Mucosa of descending colon (tissue), 3 donors: ENCODE results near the gene GRB7. TPM values are rescaled to one million over a fixed set of nuclear protein-coding genes. Genes with fewer than 3 reads are reported as not detected.
"Not testable (repeated sequence)": the region's sequence is repeated elsewhere in the genome, so short reads cannot be mapped to it uniquely, and the experiment has no call there.

Experiments
- ATAC-seq: fragments of 200-7000 bp; cut with Tn5 transposase; one replicate; pipeline ENCODE4 v1.9.1; 2020; ENCODE audit warnings: mild to moderate bottlenecking, moderate library complexity
- DNase-seq, 3 donors: peaks; one replicate each; pipeline ENCODE4 v3.0.0-alpha.2; 2020
- H3K36me3 ChIP-seq: fragments of 200-600 bp; one replicate; pipeline ENCODE4 v1.8.0; 2021; ENCODE audit warnings: low read depth, mild to moderate bottlenecking
- H3K4me1 ChIP-seq: fragments of 200-600 bp; one replicate; pipeline ENCODE4 v1.8.0; 2021; ENCODE audit warnings: low read depth, mild to moderate bottlenecking
- H3K4me3 ChIP-seq: fragments of 200-600 bp; one replicate; pipeline ENCODE4 v1.8.0; 2021; ENCODE audit warnings: mild to moderate bottlenecking
- H3K9me3 ChIP-seq: fragments of 200-600 bp; one replicate; pipeline ENCODE4 v1.8.0; 2021; ENCODE audit warnings: mild to moderate bottlenecking
- intact Hi-C, 2 donors: fragments of 100-400 bp; cut with DNase I in 1 of 2; cut with micrococcal nuclease in 1 of 2; formaldehyde crosslinking; loops; one replicate each; pipeline versions ENCODE4 v1.11.0 to v1.11.1; 2022; cut with DNase I, micrococcal nuclease
- total RNA-seq, 3 donors: library from RNA; stranded (reverse); fragmentation: NEBNext Ultra II Directional in 2 of 3; extraction: Animal tissue kit (Norgen Biotek cat#: 25700) in 2 of 3; gene quantifications; one replicate each; pipeline versions ENCODE4 v1.2.1 to v1.2.4, GENCODE V29; 2021 to 2023
- TF ChIP-seq, protein P1 (sequence below): fragments of 200-600 bp; IDR thresholded peaks from one replicate; pipeline ENCODE4 v1.8.0; 2022; ENCODE audit warnings: antibody characterized with exemption, mild to moderate bottlenecking
- donor health status: DM: no; HTN: no; CAD: no; lungs with moderate emphysema.
- donor health status: DM: no; HTN: no; CAD: no.
- donor health status: DM: no; HTN: yes; CAD: no.

GRB7 gene
- total RNA-seq, 3 donors from 2014 or later = 13.6 to 49.0 (median 28.0) TPM

DNA sequence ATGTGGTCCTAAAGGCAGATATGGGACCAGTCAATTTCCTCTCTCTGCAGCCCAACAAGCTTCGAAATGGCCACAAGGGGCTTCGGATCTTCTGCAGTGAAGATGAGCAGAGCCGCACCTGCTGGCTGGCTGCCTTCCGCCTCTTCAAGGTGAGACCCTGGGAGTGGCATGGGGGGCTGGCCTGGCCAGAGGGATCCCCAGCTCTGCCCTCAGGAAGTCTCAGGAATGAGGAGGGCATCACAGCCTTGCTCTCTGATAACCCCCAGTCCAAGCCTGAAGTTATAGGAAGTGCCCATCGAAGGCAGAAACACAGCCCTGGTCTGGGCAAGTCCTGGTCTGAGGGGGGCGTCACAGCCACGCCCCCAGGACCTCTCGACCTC, 7.1 kb downstream of the GRB7 start:
- Histone ChIP-seq H3K4me3 (no peak overlapping the region), H3K9me3 (no peaks in the 10 kb centered on the region), H3K36me3 (no peaks in the 10 kb centered on the region), H3K4me1 (peaks cover 12% of the 10 kb centered on the region)
- no peak for ATAC-seq
- TF ChIP-seq, protein P1, sequence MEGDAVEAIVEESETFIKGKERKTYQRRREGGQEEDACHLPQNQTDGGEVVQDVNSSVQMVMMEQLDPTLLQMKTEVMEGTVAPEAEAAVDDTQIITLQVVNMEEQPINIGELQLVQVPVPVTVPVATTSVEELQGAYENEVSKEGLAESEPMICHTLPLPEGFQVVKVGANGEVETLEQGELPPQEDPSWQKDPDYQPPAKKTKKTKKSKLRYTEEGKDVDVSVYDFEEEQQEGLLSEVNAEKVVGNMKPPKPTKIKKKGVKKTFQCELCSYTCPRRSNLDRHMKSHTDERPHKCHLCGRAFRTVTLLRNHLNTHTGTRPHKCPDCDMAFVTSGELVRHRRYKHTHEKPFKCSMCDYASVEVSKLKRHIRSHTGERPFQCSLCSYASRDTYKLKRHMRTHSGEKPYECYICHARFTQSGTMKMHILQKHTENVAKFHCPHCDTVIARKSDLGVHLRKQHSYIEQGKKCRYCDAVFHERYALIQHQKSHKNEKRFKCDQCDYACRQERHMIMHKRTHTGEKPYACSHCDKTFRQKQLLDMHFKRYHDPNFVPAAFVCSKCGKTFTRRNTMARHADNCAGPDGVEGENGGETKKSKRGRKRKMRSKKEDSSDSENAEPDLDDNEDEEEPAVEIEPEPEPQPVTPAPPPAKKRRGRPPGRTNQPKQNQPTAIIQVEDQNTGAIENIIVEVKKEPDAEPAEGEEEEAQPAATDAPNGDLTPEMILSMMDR = no peak
- DNase-seq = peak in 1 of 3 donors; percentile 13
- intact Hi-C loops = no loop called here

DNA sequence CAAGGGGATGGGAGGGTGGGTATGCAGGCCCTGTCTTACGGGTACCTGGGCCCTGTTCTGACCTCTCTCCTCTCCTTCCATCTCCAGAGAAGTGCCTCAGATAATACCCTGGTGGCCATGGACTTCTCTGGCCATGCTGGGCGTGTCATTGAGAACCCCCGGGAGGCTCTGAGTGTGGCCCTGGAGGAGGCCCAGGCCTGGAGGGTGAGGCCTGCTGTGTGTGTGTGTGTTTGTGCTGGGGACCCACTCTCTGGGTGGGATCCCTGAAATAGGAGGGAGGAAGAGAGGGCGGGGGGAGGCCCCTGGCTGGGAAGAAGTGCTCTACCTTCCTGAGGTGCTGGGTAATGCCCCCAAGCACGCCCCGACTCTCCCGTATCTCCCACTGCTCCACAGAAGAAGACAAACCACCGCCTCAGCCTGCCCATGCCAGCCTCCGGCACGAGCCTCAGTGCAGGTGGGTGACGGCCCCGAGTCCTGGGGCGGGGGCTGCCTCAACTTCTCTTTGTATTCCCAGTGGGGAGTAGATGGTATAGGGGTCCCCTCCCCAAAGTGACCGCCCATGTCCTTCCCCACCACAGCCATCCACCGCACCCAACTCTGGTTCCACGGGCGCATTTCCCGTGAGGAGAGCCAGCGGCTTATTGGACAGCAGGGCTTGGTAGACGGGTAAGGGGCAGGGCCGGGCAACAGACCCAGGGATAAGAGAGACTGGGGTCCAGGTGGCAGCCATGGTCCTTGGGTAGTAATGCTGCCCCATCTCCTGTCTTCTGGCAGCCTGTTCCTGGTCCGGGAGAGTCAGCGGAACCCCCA, 7.8 kb downstream of the GRB7 start:
- intact Hi-C loops = no loop called here
- ATAC-seq = no peak
- TF ChIP-seq, protein P1 = no peak

DNA sequence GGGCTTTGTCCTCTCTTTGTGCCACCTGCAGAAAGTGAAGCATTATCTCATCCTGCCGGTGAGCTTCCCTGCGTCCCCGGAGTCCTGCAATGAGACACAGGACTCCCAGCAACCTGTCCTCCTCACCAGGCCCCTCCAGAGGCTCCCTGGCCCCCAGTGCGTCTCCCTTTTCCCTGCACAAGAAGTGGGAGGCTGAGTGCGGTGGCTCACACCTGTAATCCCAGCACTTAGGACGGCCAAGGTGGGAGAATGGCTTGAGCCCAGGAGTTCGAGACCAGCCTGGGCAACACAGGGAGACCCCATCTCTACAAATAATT, 8.4 kb downstream of the GRB7 start:
- no peak for DNase-seq
- no peak overlapping the region for H3K4me3 ChIP-seq

More for the DNA sequence above, 7.8 kb downstream of the GRB7 start:
- Histone ChIP-seq H3K9me3 (no peaks in the 10 kb centered on the region), H3K36me3 (no peaks in the 10 kb centered on the region), H3K4me3 (no peak overlapping the region), H3K4me1 (peaks cover 9% of the 10 kb centered on the region)
- DNase-seq = no peak

DNA sequence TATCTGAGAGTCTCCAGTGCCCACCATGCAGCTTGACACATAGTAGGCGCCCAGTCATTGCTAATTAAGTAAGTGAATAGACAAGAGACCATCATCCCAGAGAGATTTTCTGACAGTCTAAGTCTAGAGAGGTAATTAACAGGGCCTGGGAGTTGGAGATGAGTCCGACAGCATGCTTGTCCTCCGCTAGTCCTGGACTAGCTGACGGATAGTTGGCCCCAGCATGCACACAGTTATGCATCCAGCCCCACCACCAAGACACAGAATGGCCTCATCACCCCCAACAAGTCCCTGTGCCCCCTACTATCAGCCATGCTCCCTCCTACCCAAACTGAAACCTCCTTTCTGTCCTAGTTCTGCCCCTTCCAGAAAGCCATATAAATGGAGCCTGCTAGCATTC, 10.0 kb downstream of the GRB7 start:
- Histone ChIP-seq H3K36me3 (no peaks in the 10 kb centered on the region), H3K4me3 (no peak overlapping the region), H3K9me3 (no peaks in the 10 kb centered on the region), H3K4me1 (peaks cover 4% of the 10 kb centered on the region)
- ATAC-seq = no peak
- DNase-seq = no peak
- intact Hi-C loops = no loop called here
- TF ChIP-seq, protein P1 = no peak

More for the DNA sequence above, 8.4 kb downstream of the GRB7 start:
- Histone ChIP-seq H3K36me3 (no peaks in the 10 kb centered on the region), H3K4me1 (peaks cover 4% of the 10 kb centered on the region), H3K9me3 (no peaks in the 10 kb centered on the region)
- intact Hi-C loops = no loop called here
- TF ChIP-seq, protein P1 = no peak
- no peak for ATAC-seq

DNA sequence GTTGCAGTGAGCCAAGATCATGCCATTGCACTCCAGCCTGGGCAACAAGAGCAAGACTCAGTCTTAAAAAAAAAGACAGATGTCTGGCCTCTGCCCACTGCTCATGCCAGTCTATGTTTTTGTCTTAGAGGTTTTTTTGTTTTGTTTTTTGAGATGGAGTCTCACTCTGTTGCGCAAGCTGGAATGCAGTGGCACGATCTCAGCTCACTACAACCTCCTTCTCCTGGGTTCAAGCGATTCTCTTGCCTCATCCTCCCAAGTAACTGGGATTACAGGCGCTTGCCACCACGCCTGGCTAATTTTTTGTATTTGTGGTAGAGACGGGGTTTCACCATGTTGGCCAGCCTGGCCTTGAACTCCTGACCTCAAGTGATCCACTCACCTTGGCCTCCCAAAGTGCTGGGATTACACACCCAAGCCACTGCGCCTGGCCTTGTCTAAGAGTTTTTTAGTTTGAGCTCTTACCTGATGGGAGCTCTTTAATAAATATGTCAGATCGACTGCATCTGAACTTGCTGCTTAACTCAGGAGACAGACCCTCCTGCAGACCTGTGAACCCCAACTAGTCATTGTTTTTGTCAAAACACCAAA, 10.8 kb downstream of the GRB7 start:
- H3K36me3 ChIP-seq, H3K4me3 ChIP-seq, DNase-seq, intact Hi-C loops, H3K9me3 ChIP-seq, ATAC-seq: not testable (repeated sequence)
- peaks cover 10% of the 10 kb centered on the region for H3K4me1 ChIP-seq
